ENCODE data around the gene ZBTB34. TPM values are rescaled to one million over a fixed set of nuclear protein-coding genes. Genes with fewer than 3 reads are reported as not detected.

The ZBTB34 gene
- total and polyA plus RNA-seq, 4 donors, result 1.1 to 9.5 (median 3.4) TPM

DNA sequence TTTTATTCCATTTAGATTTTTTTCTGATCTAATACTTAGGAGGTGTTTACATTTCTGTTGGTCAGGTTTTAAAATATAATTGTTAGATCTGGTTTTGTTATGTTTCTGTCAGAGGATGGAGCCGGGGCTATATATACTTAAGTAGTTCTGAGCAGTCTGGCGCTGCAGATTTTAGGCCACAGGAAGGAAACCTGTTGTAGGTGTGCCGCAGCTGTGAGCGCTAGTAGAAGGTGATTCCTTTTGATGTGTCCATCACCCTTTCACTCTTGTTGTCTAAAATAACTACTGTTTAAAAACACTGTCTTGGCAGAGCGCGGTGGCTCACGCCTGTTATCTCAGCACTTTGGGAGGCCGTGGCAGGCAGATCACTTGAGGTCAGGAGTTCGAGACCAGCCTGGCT is 17.0 kb downstream of the ZBTB34 start (continued):
- TF ChIP-seq, protein P1, sequence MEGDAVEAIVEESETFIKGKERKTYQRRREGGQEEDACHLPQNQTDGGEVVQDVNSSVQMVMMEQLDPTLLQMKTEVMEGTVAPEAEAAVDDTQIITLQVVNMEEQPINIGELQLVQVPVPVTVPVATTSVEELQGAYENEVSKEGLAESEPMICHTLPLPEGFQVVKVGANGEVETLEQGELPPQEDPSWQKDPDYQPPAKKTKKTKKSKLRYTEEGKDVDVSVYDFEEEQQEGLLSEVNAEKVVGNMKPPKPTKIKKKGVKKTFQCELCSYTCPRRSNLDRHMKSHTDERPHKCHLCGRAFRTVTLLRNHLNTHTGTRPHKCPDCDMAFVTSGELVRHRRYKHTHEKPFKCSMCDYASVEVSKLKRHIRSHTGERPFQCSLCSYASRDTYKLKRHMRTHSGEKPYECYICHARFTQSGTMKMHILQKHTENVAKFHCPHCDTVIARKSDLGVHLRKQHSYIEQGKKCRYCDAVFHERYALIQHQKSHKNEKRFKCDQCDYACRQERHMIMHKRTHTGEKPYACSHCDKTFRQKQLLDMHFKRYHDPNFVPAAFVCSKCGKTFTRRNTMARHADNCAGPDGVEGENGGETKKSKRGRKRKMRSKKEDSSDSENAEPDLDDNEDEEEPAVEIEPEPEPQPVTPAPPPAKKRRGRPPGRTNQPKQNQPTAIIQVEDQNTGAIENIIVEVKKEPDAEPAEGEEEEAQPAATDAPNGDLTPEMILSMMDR (IDR thresholded peaks at IDR 0.05; ENCODE audit: low read depth, low read length, missing input control), result no peak
- TF ChIP-seq RAD21 (IDR thresholded peaks at IDR 0.05) (no peak), HNF4A (conservative IDR thresholded peaks at IDR 0.05) (no peak), HNF4G (IDR thresholded peaks at IDR 0.05) (no peak)

DNA sequence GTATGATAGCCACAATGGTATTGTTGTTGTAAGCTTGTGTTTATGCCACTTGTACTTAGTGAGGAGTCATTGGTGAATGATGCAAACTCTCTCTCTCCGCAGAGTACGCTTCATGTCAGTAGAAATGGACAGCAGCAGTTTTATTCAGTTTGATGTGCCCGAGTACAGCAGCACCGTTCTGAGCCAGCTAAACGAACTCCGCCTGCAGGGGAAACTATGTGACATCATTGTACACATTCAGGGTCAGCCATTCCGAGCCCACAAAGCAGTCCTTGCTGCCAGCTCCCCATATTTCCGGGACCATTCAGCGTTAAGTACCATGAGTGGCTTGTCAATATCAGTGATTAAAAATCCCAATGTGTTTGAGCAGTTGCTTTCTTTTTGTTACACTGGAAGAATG is 18.8 kb downstream of the ZBTB34 start:
- 94% methylated on average over 9 of the region's 9 CpGs for WGBS
- DNase-seq (ENCODE audit: low spot score), result no peak
- Histone ChIP-seq H3K9me3 (ENCODE audit: control insufficient read depth in 4 of 4, low read length in 3 of 4) (no peaks in the 10 kb centered on the region), H3K27me3 (ENCODE audit: control insufficient read depth in 4 of 4, insufficient read depth in 4 of 4, low read length in 3 of 4) (no peaks in the 10 kb centered on the region), H3K27ac (ENCODE audit: low read depth in 1 of 2, low read length in 2 of 2) (no peak overlapping the region), H3K36me3 (ENCODE audit: control insufficient read depth in 4 of 4, insufficient read depth in 3 of 4, low read depth in 1 of 4, low read length in 3 of 4) (peaks cover 5 to 19% (median 13%) of the 10 kb centered on the region in 4 donors), H3K4me3 (ENCODE audit: low read depth in 1 of 3, low read length in 3 of 3) (no peak overlapping the region), H3K9ac (ENCODE audit: low read depth in 1 of 2, low read length in 2 of 2) (no peak overlapping the region), H3K4me1 (ENCODE audit: control insufficient read depth in 4 of 4, insufficient read depth in 4 of 4, low read length in 3 of 4) (no peaks in the 10 kb centered on the region)
- TF ChIP-seq YY1 (IDR thresholded peaks at IDR 0.05) (no peak), RXRA (IDR thresholded peaks at IDR 0.05) (no peak), FOXA2 (IDR thresholded peaks at IDR 0.05) (no peak), NR2F2 (IDR thresholded peaks at IDR 0.05) (no peak), SP1 (IDR thresholded peaks at IDR 0.05) (no peak), HNF4A (conservative IDR thresholded peaks at IDR 0.05) (no peak), EGR1 (IDR thresholded peaks at IDR 0.05; ENCODE audit: low read depth in 2 of 2) (no peak), TAF1 (conservative IDR thresholded peaks at IDR 0.05) (no peak), GABPA (IDR thresholded peaks at IDR 0.05 in 1 of 2, conservative IDR thresholded peaks at IDR 0.05 in 1 of 2) (no peak)
- TF ChIP-seq, protein P2, sequence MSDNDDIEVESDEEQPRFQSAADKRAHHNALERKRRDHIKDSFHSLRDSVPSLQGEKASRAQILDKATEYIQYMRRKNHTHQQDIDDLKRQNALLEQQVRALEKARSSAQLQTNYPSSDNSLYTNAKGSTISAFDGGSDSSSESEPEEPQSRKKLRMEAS (IDR thresholded peaks at IDR 0.05), result no peak
- TF ChIP-seq, protein P3, sequence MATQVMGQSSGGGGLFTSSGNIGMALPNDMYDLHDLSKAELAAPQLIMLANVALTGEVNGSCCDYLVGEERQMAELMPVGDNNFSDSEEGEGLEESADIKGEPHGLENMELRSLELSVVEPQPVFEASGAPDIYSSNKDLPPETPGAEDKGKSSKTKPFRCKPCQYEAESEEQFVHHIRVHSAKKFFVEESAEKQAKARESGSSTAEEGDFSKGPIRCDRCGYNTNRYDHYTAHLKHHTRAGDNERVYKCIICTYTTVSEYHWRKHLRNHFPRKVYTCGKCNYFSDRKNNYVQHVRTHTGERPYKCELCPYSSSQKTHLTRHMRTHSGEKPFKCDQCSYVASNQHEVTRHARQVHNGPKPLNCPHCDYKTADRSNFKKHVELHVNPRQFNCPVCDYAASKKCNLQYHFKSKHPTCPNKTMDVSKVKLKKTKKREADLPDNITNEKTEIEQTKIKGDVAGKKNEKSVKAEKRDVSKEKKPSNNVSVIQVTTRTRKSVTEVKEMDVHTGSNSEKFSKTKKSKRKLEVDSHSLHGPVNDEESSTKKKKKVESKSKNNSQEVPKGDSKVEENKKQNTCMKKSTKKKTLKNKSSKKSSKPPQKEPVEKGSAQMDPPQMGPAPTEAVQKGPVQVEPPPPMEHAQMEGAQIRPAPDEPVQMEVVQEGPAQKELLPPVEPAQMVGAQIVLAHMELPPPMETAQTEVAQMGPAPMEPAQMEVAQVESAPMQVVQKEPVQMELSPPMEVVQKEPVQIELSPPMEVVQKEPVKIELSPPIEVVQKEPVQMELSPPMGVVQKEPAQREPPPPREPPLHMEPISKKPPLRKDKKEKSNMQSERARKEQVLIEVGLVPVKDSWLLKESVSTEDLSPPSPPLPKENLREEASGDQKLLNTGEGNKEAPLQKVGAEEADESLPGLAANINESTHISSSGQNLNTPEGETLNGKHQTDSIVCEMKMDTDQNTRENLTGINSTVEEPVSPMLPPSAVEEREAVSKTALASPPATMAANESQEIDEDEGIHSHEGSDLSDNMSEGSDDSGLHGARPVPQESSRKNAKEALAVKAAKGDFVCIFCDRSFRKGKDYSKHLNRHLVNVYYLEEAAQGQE (IDR thresholded peaks at IDR 0.05), result no peak
- TF ChIP-seq, protein P4, sequence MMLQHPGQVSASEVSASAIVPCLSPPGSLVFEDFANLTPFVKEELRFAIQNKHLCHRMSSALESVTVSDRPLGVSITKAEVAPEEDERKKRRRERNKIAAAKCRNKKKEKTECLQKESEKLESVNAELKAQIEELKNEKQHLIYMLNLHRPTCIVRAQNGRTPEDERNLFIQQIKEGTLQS (IDR thresholded peaks at IDR 0.05), result no peak

DNA sequence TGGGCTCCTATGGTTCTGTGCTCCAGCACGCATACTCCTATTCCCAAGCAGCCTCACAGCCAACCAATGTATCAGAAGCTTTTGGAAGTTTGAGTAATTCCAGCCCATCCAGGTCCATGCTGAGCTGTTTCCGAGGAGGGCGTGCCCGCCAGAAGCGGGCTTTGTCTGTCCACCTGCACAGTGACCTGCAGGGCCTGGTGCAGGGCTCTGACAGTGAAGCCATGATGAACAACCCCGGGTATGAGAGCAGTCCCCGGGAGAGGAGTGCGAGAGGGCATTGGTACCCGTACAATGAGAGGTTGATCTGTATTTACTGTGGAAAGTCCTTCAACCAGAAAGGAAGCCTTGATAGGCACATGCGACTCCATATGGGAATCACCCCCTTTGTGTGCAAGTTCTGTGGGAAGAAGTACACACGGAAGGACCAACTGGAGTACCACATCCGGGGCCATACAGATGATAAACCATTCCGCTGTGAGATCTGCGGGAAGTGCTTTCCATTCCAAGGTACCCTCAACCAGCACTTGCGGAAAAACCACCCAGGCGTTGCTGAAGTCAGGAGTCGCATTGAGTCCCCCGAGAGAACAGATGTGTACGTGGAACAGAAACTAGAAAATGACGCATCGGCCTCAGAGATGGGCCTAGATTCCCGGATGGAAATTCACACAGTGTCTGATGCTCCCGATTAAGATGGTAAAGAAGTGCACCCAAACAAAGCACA is 19.9 kb downstream of the ZBTB34 start:
- H3K9me3 ChIP-seq (ENCODE audit: control insufficient read depth in 4 of 4, low read length in 3 of 4), result no peaks in the 10 kb centered on the region
- H3K27ac ChIP-seq (ENCODE audit: low read depth in 1 of 2, low read length in 2 of 2), result no peak overlapping the region
- 97% methylated on average over 23 of the region's 23 CpGs for WGBS
- H3K36me3 ChIP-seq (ENCODE audit: control insufficient read depth in 4 of 4, insufficient read depth in 3 of 4, low read depth in 1 of 4, low read length in 3 of 4), result peaks cover 5 to 19% (median 13%) of the 10 kb centered on the region in 4 donors
- H3K4me3 ChIP-seq (ENCODE audit: low read depth in 1 of 3, low read length in 3 of 3), result no peak overlapping the region
- TF ChIP-seq, protein P4 (IDR thresholded peaks at IDR 0.05), result no peak
- TF ChIP-seq TAF1 (conservative IDR thresholded peaks at IDR 0.05), result no peak
- no peak overlapping the region for H3K9ac ChIP-seq (ENCODE audit: low read depth in 1 of 2, low read length in 2 of 2)
- no peaks in the 10 kb centered on the region for H3K27me3 ChIP-seq (ENCODE audit: control insufficient read depth in 4 of 4, insufficient read depth in 4 of 4, low read length in 3 of 4)
- H3K4me1 ChIP-seq (ENCODE audit: control insufficient read depth in 4 of 4, insufficient read depth in 4 of 4, low read length in 3 of 4), result peaks cover 0 to 8% (median 3%) of the 10 kb centered on the region in 4 donors
- no peak for DNase-seq (ENCODE audit: low spot score)
